ENCODE data around the gene HECTD4.
"Not testable (repeated sequence)": the region's sequence is repeated elsewhere in the genome, so short reads cannot be mapped to it uniquely, and the experiment has no call there.

The HECTD4 gene

DNA sequence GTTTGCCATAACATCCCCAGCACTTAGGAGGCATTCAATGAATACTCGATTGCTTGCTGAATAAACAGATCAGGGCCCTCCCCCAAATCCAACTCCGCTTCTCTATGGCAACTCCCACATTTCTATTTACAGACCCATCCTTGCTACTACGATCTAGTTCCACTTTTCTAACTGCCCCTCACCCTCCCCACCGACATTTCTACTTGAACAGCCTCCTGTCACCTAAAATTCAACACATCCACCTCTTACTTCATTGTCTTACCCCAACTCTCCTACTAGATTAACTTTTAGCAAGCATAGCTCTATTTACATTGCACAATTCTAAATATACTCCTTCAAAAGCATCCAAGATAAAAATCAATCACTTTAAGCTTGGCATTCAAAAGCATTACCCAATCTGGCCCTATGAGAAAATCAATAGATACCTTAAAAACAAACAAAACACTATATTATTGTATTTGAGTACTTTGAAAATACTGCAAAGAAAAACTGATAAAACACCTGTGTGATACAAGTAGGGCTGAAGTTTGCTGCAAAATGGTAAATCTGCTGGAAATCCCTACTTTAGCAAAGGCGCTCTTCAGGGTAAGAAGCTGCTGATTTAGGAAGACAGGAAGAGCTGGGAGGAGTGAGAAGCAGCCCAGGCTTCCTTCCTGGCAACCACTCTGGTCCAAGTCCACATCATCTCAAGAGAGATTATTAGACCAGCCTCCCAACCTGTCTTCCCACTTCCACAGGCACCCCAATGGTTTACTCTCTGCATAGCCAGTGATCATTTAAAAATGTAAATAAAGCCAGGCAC lies 96.4 kb downstream of the HECTD4 start:
- Histone ChIP-seq H3K9ac (ENCODE audit: low read length) (no peak overlapping the region), H3K4me1 (ENCODE audit: control insufficient read depth, insufficient read depth, low read length) (no peaks in the 10 kb centered on the region), H3K4me3 (ENCODE audit: low read length) (no peak overlapping the region), H3K36me3 (ENCODE audit: control insufficient read depth, insufficient read depth, low read length, severe bottlenecking) (peaks cover 4% of the 10 kb centered on the region), H3K9me3 (ENCODE audit: control insufficient read depth, low read length) (peaks cover 12% of the 10 kb centered on the region), H3K27me3 (replicated peaks; ENCODE audit: control insufficient read depth, insufficient read depth, low read length) (no peaks in the 10 kb centered on the region)
- DNase-seq (ENCODE audit: low read depth), result no peak

DNA sequence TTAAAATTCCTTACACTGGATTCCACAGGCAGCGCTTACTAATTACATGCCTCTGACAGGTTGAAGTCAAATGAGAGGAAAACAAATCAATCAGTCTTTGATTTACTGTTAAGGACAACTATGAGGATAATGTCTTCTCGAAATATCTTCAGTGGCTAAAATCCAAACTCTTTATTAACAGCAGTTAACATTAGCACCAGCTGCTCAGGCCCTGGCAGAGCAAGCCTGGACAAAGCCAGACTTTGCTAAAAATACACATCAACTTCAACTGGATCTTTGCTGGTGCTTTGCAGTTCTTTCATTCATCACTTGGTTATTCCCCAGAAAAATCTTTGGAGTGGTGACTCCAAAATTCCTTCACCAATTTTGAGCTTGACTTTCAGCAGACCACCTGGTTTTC lies 98.7 kb downstream of the HECTD4 start:
- DNase-seq (ENCODE audit: low read depth), result peak; percentile 4
- Histone ChIP-seq H3K9ac (ENCODE audit: low read length) (no peak overlapping the region), H3K36me3 (ENCODE audit: control insufficient read depth, insufficient read depth, low read length, severe bottlenecking) (peaks cover 3% of the 10 kb centered on the region), H3K27me3 (replicated peaks; ENCODE audit: control insufficient read depth, insufficient read depth, low read length) (no peaks in the 10 kb centered on the region), H3K4me1 (ENCODE audit: control insufficient read depth, insufficient read depth, low read length) (no peaks in the 10 kb centered on the region), H3K9me3 (ENCODE audit: control insufficient read depth, low read length) (peaks cover 4% of the 10 kb centered on the region), H3K4me3 (ENCODE audit: low read length) (no peak overlapping the region)

DNA sequence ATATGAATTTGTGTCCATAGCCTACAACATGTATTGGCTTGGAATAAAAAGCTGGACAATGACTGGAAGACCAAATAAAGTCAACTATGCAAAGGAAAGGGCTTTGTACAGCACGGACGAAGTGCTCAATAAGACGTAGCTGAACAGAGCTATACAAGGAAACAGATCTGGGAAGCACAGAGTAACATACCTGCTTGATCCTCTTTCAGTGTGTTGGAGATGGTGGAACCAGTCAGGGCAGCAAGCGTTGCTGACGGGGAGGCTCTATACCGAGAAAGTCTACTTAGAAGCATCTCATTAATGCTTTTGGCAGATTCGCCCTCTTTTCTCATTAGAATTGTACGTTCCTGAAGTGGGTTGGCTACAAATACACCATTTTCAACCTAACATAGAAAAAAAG lies 99.3 kb downstream of the HECTD4 start:
- no peak for DNase-seq (ENCODE audit: low read depth)
- H3K4me1 ChIP-seq (ENCODE audit: control insufficient read depth, insufficient read depth, low read length), result no peaks in the 10 kb centered on the region
- no peak overlapping the region for H3K9ac ChIP-seq (ENCODE audit: low read length)
- peaks cover 5% of the 10 kb centered on the region for H3K36me3 ChIP-seq (ENCODE audit: control insufficient read depth, insufficient read depth, low read length, severe bottlenecking)
- no peaks in the 10 kb centered on the region for H3K9me3 ChIP-seq (ENCODE audit: control insufficient read depth, low read length)
- no peak overlapping the region for H3K4me3 ChIP-seq (ENCODE audit: low read length)
- no peaks in the 10 kb centered on the region for H3K27me3 ChIP-seq (replicated peaks; ENCODE audit: control insufficient read depth, insufficient read depth, low read length)

DNA sequence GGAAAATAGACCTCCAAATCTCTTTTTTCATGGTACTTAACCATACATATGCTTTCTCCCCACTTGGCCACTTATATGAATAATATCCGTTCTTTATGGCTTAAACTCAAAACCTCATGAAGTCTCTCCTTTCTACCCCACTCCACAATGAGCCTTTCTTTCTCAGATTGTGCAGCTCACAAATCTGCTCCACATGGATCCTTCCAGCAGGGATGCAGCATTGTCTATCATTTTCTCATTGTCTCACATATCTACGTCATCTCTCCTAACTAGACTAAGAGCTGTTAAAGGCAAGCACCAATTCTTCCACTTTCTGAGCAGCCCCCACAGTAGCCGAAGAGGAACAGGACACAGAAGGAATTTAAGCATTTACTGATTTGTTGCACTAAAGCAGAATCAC lies 106.4 kb downstream of the HECTD4 start:
- H3K4me3 ChIP-seq (ENCODE audit: low read length), result no peak overlapping the region
- DNase-seq (ENCODE audit: low read depth), result no peak
- H3K9me3 ChIP-seq (ENCODE audit: control insufficient read depth, low read length), result no peaks in the 10 kb centered on the region
- H3K4me1 ChIP-seq (ENCODE audit: control insufficient read depth, insufficient read depth, low read length), result no peaks in the 10 kb centered on the region
- no peak overlapping the region for H3K9ac ChIP-seq (ENCODE audit: low read length)
- peaks cover 42% of the 10 kb centered on the region for H3K36me3 ChIP-seq (ENCODE audit: control insufficient read depth, insufficient read depth, low read length, severe bottlenecking)
- H3K27me3 ChIP-seq (replicated peaks; ENCODE audit: control insufficient read depth, insufficient read depth, low read length), result no peaks in the 10 kb centered on the region

DNA sequence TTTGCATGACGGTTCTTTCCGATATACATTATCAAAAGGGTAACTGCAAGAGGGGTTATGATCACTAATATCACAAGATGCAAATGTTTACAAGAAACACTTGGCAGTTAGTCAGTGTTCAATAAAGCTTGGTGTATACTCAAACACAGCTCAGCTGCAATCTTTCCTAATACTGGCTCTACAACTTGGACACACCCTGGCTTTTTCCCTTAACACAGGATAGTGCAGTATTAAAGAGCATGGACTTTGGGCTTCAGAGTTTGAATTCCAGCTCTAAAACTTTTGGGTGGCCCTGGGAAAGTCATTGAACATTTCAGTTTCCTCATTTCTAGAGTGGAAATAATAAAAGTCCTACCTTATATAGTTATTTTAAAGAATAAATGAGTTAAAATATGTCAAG lies 107.0 kb downstream of the HECTD4 start:
- Histone ChIP-seq H3K27me3 (replicated peaks; ENCODE audit: control insufficient read depth, insufficient read depth, low read length) (no peaks in the 10 kb centered on the region), H3K4me1 (ENCODE audit: control insufficient read depth, insufficient read depth, low read length) (no peaks in the 10 kb centered on the region), H3K36me3 (ENCODE audit: control insufficient read depth, insufficient read depth, low read length, severe bottlenecking) (peaks cover 48% of the 10 kb centered on the region), H3K9ac (ENCODE audit: low read length) (no peak overlapping the region), H3K4me3 (ENCODE audit: low read length) (no peak overlapping the region), H3K9me3 (ENCODE audit: control insufficient read depth, low read length) (no peaks in the 10 kb centered on the region)
- no peak for DNase-seq (ENCODE audit: low read depth)

DNA sequence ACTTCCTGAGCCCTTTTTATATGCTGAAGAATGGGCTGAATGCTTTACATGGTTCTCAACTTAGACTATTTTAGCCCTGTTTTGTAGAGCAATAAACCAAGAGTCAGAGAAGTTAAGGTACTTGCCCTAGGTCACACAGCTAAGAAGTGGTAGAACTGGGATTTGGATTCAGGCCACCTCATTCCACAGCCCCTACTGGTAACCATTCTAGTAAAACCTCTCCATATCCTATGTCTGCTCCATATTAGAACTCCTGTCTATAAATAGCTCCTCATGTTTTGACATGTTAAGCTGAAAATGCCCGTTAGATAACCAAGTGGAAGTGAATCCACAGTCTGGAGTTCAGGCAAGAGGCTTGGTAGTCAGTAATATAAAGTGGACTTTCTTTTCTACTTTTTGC lies 111.6 kb downstream of the HECTD4 start:
- no peak overlapping the region for H3K9ac ChIP-seq (ENCODE audit: low read length)
- H3K27me3 ChIP-seq (replicated peaks; ENCODE audit: control insufficient read depth, insufficient read depth, low read length), result no peaks in the 10 kb centered on the region
- peaks cover 63% of the 10 kb centered on the region for H3K36me3 ChIP-seq (ENCODE audit: control insufficient read depth, insufficient read depth, low read length, severe bottlenecking)
- H3K4me3 ChIP-seq (ENCODE audit: low read length), result no peak overlapping the region
- no peaks in the 10 kb centered on the region for H3K9me3 ChIP-seq (ENCODE audit: control insufficient read depth, low read length)
- H3K4me1 ChIP-seq (ENCODE audit: control insufficient read depth, insufficient read depth, low read length), result no peaks in the 10 kb centered on the region
- no peak for DNase-seq (ENCODE audit: low read depth)

DNA sequence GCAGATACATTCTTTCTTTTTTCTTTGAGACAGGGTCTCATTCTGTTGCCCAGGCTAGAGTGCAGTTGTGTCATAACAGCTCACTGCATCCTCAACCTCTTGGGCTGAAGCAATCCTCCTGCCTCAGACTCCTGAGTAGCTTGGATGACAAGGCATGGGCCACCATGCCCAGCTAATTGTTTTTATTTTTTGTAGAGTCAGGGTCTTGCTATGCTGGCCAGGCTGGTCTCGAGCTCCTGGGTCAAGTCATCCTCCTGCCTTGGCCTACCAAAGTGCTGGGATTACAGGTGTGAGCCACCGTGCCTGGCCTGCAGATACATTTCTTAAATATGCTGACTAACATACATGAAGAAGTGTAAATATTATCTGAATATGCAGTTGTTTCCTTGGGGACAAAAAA lies 115.8 kb downstream of the HECTD4 start:
- no peak overlapping the region for H3K4me3 ChIP-seq (ENCODE audit: low read length)
- H3K4me1 ChIP-seq (ENCODE audit: control insufficient read depth, insufficient read depth, low read length), result no peaks in the 10 kb centered on the region
- no peak for DNase-seq (ENCODE audit: low read depth)
- peaks cover 56% of the 10 kb centered on the region for H3K36me3 ChIP-seq (ENCODE audit: control insufficient read depth, insufficient read depth, low read length, severe bottlenecking)
- no peaks in the 10 kb centered on the region for H3K27me3 ChIP-seq (replicated peaks; ENCODE audit: control insufficient read depth, insufficient read depth, low read length)
- H3K9me3 ChIP-seq (ENCODE audit: control insufficient read depth, low read length), result no peaks in the 10 kb centered on the region
- H3K9ac ChIP-seq (ENCODE audit: low read length), result no peak overlapping the region

DNA sequence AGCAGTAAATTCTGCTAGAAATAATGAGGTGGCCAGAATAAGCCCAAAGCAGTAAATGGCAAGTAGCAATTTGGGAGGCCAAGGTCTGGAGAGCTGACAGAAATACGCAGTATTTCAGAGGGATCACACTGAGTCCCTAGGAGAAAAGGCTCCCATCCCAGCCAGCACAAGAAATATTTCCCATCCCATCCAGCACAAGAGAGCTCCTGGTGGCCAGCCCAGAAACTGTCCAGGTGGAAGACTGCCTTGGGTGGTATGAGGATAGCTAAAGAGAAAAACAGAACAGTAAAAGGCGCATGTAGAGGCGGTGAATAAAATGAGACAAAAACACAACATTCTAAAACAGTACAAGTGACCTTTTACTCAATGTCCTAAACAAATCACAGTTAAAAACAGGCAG lies 120.7 kb downstream of the HECTD4 start:
- H3K9ac ChIP-seq (ENCODE audit: low read length), result no peak overlapping the region
- no peak for DNase-seq (ENCODE audit: low read depth)
- H3K4me3 ChIP-seq (ENCODE audit: low read length), result no peak overlapping the region

DNA sequence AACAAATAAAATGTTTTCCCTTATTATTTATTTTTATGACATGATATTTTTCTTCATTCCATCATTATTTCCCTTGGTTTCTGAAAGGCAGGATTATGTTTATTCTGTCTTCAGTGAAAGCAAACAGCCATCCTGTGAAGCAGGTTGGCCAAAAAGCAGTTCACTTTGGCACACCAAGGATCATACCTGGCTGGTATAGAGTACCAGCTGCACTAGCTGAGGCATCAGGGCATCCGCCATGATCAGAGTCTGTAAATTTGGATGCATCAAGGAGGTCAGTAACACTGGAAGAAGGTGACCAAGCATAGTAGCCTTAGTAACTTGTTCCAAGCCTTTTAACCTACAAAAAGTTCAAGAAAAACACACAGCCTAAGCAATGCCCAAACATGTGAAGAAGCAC lies 123.3 kb downstream of the HECTD4 start:
- no peaks in the 10 kb centered on the region for H3K9me3 ChIP-seq (ENCODE audit: control insufficient read depth, low read length)
- no peak overlapping the region for H3K4me3 ChIP-seq (ENCODE audit: low read length)
- H3K4me1 ChIP-seq (ENCODE audit: control insufficient read depth, insufficient read depth, low read length), result no peaks in the 10 kb centered on the region
- peaks cover 59% of the 10 kb centered on the region for H3K36me3 ChIP-seq (ENCODE audit: control insufficient read depth, insufficient read depth, low read length, severe bottlenecking)
- H3K27me3 ChIP-seq (replicated peaks; ENCODE audit: control insufficient read depth, insufficient read depth, low read length), result no peaks in the 10 kb centered on the region
- no peak for DNase-seq (ENCODE audit: low read depth)
- no peak overlapping the region for H3K9ac ChIP-seq (ENCODE audit: low read length)

More for the DNA sequence above, 120.7 kb downstream of the HECTD4 start:
- Histone ChIP-seq H3K9me3 (ENCODE audit: control insufficient read depth, low read length) (no peaks in the 10 kb centered on the region), H3K4me1 (ENCODE audit: control insufficient read depth, insufficient read depth, low read length) (no peaks in the 10 kb centered on the region), H3K27me3 (replicated peaks; ENCODE audit: control insufficient read depth, insufficient read depth, low read length) (no peaks in the 10 kb centered on the region), H3K36me3 (ENCODE audit: control insufficient read depth, insufficient read depth, low read length, severe bottlenecking) (peaks cover 57% of the 10 kb centered on the region)

DNA sequence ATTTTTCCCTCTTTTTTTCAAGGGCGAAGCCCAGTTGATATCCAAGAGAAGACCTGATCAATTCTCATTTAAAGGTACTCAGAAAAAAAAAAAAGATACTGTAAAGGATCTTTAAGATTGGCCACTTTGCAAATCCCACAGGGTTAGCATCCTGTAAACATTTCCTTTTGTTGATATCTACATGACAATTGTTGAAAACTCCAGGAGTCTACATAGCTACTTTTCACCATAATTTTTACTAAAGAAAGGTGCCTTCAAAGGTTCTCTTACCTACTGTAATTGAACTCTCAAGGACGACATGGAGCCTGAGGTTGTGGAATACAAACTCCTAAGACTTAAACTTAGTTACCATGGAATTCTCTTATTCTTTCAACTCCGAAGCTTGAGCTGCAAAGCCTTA lies 125.5 kb downstream of the HECTD4 start:
- H3K36me3 ChIP-seq (ENCODE audit: control insufficient read depth, insufficient read depth, low read length, severe bottlenecking), result peaks cover 66% of the 10 kb centered on the region

DNA sequence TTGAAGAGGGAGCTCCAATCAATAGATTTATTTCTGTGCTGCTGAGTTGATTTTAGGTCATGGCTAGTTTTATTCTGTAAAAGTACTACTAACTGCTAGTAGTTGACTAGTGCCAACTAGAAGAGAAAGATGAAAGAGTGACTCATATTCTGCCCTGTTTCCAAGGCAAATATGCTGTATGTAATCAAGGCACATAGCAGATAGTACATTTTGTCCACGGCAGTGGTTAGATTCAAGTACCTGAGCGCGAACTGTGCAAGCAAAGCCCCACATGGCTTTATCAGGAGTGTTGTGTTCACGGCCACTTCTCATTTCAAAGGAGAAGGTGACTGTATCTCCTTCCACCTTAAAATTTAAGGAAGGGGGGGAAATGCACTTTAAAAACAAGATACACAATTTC lies 130.0 kb downstream of the HECTD4 start:
- Histone ChIP-seq H3K4me3 (ENCODE audit: low read length) (no peak overlapping the region), H3K4me1 (ENCODE audit: control insufficient read depth, insufficient read depth, low read length) (no peaks in the 10 kb centered on the region), H3K27me3 (replicated peaks; ENCODE audit: control insufficient read depth, insufficient read depth, low read length) (no peaks in the 10 kb centered on the region), H3K9me3 (ENCODE audit: control insufficient read depth, low read length) (no peaks in the 10 kb centered on the region), H3K9ac (ENCODE audit: low read length) (no peak overlapping the region), H3K36me3 (ENCODE audit: control insufficient read depth, insufficient read depth, low read length, severe bottlenecking) (peaks cover 65% of the 10 kb centered on the region)
- DNase-seq (ENCODE audit: low read depth), result peak; percentile 50

More for the DNA sequence above, 125.5 kb downstream of the HECTD4 start:
- Histone ChIP-seq H3K4me1 (ENCODE audit: control insufficient read depth, insufficient read depth, low read length) (no peaks in the 10 kb centered on the region), H3K9ac (ENCODE audit: low read length) (no peak overlapping the region), H3K4me3 (ENCODE audit: low read length) (no peak overlapping the region), H3K27me3 (replicated peaks; ENCODE audit: control insufficient read depth, insufficient read depth, low read length) (no peaks in the 10 kb centered on the region), H3K9me3 (ENCODE audit: control insufficient read depth, low read length) (no peaks in the 10 kb centered on the region)
- DNase-seq (ENCODE audit: low read depth), result no peak

DNA sequence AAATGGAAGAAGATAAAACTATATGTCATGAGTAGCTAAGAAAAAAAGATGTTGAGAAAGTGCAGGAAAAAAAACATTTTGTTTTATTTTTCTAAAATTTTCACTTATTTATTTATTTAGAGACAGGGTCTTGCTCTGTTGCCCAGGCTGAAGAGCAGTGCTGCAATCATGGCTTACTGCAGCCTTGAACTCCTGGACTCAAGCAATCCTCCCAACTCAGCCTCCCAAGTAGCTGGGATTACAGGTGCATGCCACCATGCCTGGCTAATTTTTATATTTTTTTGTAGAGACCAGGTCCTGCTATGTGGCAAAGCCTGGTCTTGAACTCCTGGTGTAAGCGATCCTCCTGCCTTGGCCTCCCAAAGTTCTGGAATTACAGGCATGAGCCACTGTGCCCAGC lies 137.3 kb downstream of the HECTD4 start:
- not testable (repeated sequence) for H3K4me3 ChIP-seq (ENCODE audit: low read length); H3K9me3 ChIP-seq (ENCODE audit: control insufficient read depth, low read length); DNase-seq (ENCODE audit: low read depth); H3K4me1 ChIP-seq (ENCODE audit: control insufficient read depth, insufficient read depth, low read length); H3K9ac ChIP-seq (ENCODE audit: low read length); H3K27me3 ChIP-seq (replicated peaks; ENCODE audit: control insufficient read depth, insufficient read depth, low read length)
- H3K36me3 ChIP-seq (ENCODE audit: control insufficient read depth, insufficient read depth, low read length, severe bottlenecking), result peaks cover 40% of the 10 kb centered on the region

Measured in adipocyte (in vitro differentiated cells).